ENCODE data around the gene TAL1.
"Not testable (repeated sequence)": the region's sequence is repeated elsewhere in the genome, so short reads cannot be mapped to it uniquely, and the experiment has no call there.

TAL1 gene

GRCh38 chr1:47232187-47232874 lies at the start of gene TAL1:
TAL1 (minus strand) TSS chr1:47232225; CDS start chr1:47225888, 6,337 bp downstream.
- DNase-seq (ENCODE audit: extremely low read depth in 1 of 2, low read depth in 1 of 2), result no peak

- no peak for DNase-seq (ENCODE audit: extremely low read depth in 1 of 2, low read depth in 1 of 2)
Measured at GRCh38 chr1:47280142-47280541, 48.1 kb upstream of the TAL1 start.

GRCh38 chr1:47276850-47277249 lies 44.8 kb upstream of the TAL1 start:
- no peak for DNase-seq (ENCODE audit: extremely low read depth in 1 of 2, low read depth in 1 of 2)

GRCh38 chr1:47275811-47276210 lies 43.8 kb upstream of the TAL1 start:
- not testable (repeated sequence) for DNase-seq (ENCODE audit: extremely low read depth in 1 of 2, low read depth in 1 of 2)

GRCh38 chr1:47265529-47265928 lies 33.5 kb upstream of the TAL1 start:
- DNase-seq (ENCODE audit: extremely low read depth in 1 of 2, low read depth in 1 of 2), result not testable (repeated sequence)

- peak in 1 of 2 donors; percentile 14 for DNase-seq (ENCODE audit: extremely low read depth in 1 of 2, low read depth in 1 of 2)
Measured at GRCh38 chr1:47262787-47263413, 30.9 kb upstream of the TAL1 start.

GRCh38 chr1:47257224-47257623 lies 25.2 kb upstream of the TAL1 start:
- DNase-seq (ENCODE audit: extremely low read depth in 1 of 2, low read depth in 1 of 2), result no peak

- no peak for DNase-seq (ENCODE audit: extremely low read depth in 1 of 2, low read depth in 1 of 2)
Measured at GRCh38 chr1:47252795-47253194, 20.8 kb upstream of the TAL1 start.

- DNase-seq (ENCODE audit: extremely low read depth in 1 of 2, low read depth in 1 of 2), result no peak
Measured at GRCh38 chr1:47252369-47252768, 20.3 kb upstream of the TAL1 start.

GRCh38 chr1:47249755-47250154 lies 17.7 kb upstream of the TAL1 start:
- no peak for DNase-seq (ENCODE audit: extremely low read depth in 1 of 2, low read depth in 1 of 2)

GRCh38 chr1:47244339-47244862 lies 12.4 kb upstream of the TAL1 start:
- DNase-seq (ENCODE audit: extremely low read depth in 1 of 2, low read depth in 1 of 2), result no peak

- no peak for DNase-seq (ENCODE audit: extremely low read depth in 1 of 2, low read depth in 1 of 2)
Measured at GRCh38 chr1:47243910-47244309, 11.9 kb upstream of the TAL1 start.

- no peak for DNase-seq (ENCODE audit: extremely low read depth in 1 of 2, low read depth in 1 of 2)
Measured at GRCh38 chr1:47241114-47242113, 9.4 kb upstream of the TAL1 start.

GRCh38 chr1:47238935-47239592 lies 7.0 kb upstream of the TAL1 start:
- no peak for DNase-seq (ENCODE audit: extremely low read depth in 1 of 2, low read depth in 1 of 2)

GRCh38 chr1:47235806-47236205 lies 3.8 kb upstream of the TAL1 start:
- DNase-seq (ENCODE audit: extremely low read depth in 1 of 2, low read depth in 1 of 2), result no peak

- no peak for DNase-seq (ENCODE audit: extremely low read depth in 1 of 2, low read depth in 1 of 2)
Measured at GRCh38 chr1:47235241-47235681, 3.2 kb upstream of the TAL1 start.

GRCh38 chr1:47233186-47233585 lies 1.2 kb upstream of the TAL1 start:
- no peak for DNase-seq (ENCODE audit: extremely low read depth in 1 of 2, low read depth in 1 of 2)

- DNase-seq (ENCODE audit: extremely low read depth in 1 of 2, low read depth in 1 of 2), result no peak
Measured at GRCh38 chr1:47231301-47232186, 481 bp downstream of the TAL1 start.

GRCh38 chr1:47230692-47231300 lies 1.2 kb downstream of the TAL1 start:
- DNase-seq (ENCODE audit: extremely low read depth in 1 of 2, low read depth in 1 of 2), result no peak
